Measurements from ENCODE around the gene TTC34.

Gene TTC34

GRCh38 chr1:2801535-2802291 is at the start of gene TTC34:
TSS of gene TTC34 (minus strand) at chr1:2801693. CDS start at chr1:2800827, 866 bp downstream.
- peak; percentile 50 for DNase-seq

- DNase-seq, result no peak
These were observed 49.0 kb upstream of the TTC34 start for GRCh38 chr1:2850502-2850901.

- no peak for DNase-seq
These were observed 46.6 kb upstream of the TTC34 start for GRCh38 chr1:2848006-2848670.

- DNase-seq, result peak; percentile 30
These were observed 45.8 kb upstream of the TTC34 start for GRCh38 chr1:2847086-2847985.

GRCh38 chr1:2845869-2846268 is 44.4 kb upstream of the TTC34 start:
- peak; percentile 92 for DNase-seq

- peak; percentile 4 for DNase-seq
These were observed 38.7 kb upstream of the TTC34 start for GRCh38 chr1:2840036-2840809.

GRCh38 chr1:2837823-2838222 is 36.3 kb upstream of the TTC34 start:
- no peak for DNase-seq

- no peak for DNase-seq
These were observed 35.8 kb upstream of the TTC34 start for GRCh38 chr1:2837316-2837715.

GRCh38 chr1:2836333-2836970 is 35.0 kb upstream of the TTC34 start:
- no peak for DNase-seq

- no peak for DNase-seq
These were observed 34.2 kb upstream of the TTC34 start for GRCh38 chr1:2835650-2836159.

GRCh38 chr1:2834741-2835564 is 33.5 kb upstream of the TTC34 start:
- no peak for DNase-seq

- no peak for DNase-seq
These were observed 32.6 kb upstream of the TTC34 start for GRCh38 chr1:2834146-2834475.

GRCh38 chr1:2833454-2834145 is 32.1 kb upstream of the TTC34 start:
- DNase-seq, result no peak

GRCh38 chr1:2832506-2833453 is 31.3 kb upstream of the TTC34 start:
- no peak for DNase-seq

GRCh38 chr1:2831596-2832212 is 30.2 kb upstream of the TTC34 start:
- no peak for DNase-seq

GRCh38 chr1:2830761-2831425 is 29.4 kb upstream of the TTC34 start:
- no peak for DNase-seq

GRCh38 chr1:2829846-2830615 is 28.5 kb upstream of the TTC34 start:
- DNase-seq, result no peak
